Astrocyte of the hippocampus (primary cell): ENCODE data around the gene OSBPL10.

ENCODE experiments used
- DNase-seq: peaks from one replicate; pipeline ENCODE4 v3.0.0; 2011; ENCODE audit warnings: low read depth, low spot score

OSBPL10 gene

GRCh38 chr3:31959951-31960792 lies 20.9 kb downstream of the OSBPL10 start:
- DNase-seq: peak; percentile 65

- no peak for DNase-seq
These were observed 21.8 kb downstream of the OSBPL10 start for GRCh38 chr3:31959251-31959650.

- no peak for DNase-seq
These were observed 22.3 kb downstream of the OSBPL10 start for GRCh38 chr3:31958701-31959152.

- DNase-seq: no peak
These were observed 24.0 kb downstream of the OSBPL10 start for GRCh38 chr3:31957106-31957505.

GRCh38 chr3:31955581-31955980 lies 25.5 kb downstream of the OSBPL10 start:
- DNase-seq: no peak

GRCh38 chr3:31953636-31954035 lies 27.4 kb downstream of the OSBPL10 start:
- no peak for DNase-seq

GRCh38 chr3:31953091-31953490 lies 28.0 kb downstream of the OSBPL10 start:
- no peak for DNase-seq

- no peak for DNase-seq
These were observed 28.9 kb downstream of the OSBPL10 start for GRCh38 chr3:31952205-31952604.

GRCh38 chr3:31948280-31948679 lies 32.8 kb downstream of the OSBPL10 start:
- no peak for DNase-seq

- DNase-seq: no peak
These were observed 33.4 kb downstream of the OSBPL10 start for GRCh38 chr3:31947671-31948091.

- no peak for DNase-seq
These were observed 33.9 kb downstream of the OSBPL10 start for GRCh38 chr3:31947162-31947561.

GRCh38 chr3:31946484-31947081 lies 34.5 kb downstream of the OSBPL10 start:
- DNase-seq: no peak

- DNase-seq: no peak
These were observed 35.4 kb downstream of the OSBPL10 start for GRCh38 chr3:31945738-31946052.

GRCh38 chr3:31943041-31943440 lies 38.0 kb downstream of the OSBPL10 start:
- DNase-seq: no peak

GRCh38 chr3:31942446-31942845 lies 38.6 kb downstream of the OSBPL10 start:
- no peak for DNase-seq

GRCh38 chr3:31937225-31937624 lies 43.8 kb downstream of the OSBPL10 start:
- no peak for DNase-seq

GRCh38 chr3:31936420-31937060 lies 44.5 kb downstream of the OSBPL10 start:
- DNase-seq: peak; percentile 53

- DNase-seq: no peak
These were observed 46.2 kb downstream of the OSBPL10 start for GRCh38 chr3:31934866-31935265.

GRCh38 chr3:31934018-31934417 lies 47.0 kb downstream of the OSBPL10 start:
- DNase-seq: peak; percentile 37

- no peak for DNase-seq
These were observed 48.1 kb downstream of the OSBPL10 start for GRCh38 chr3:31932990-31933389.

- no peak for DNase-seq
These were observed 51.1 kb downstream of the OSBPL10 start for GRCh38 chr3:31929826-31930502.

GRCh38 chr3:31927811-31928210 lies 53.3 kb downstream of the OSBPL10 start:
- DNase-seq: no peak
